HG03354 (cell line): ENCODE measurements around the gene SH3BGR.

Source experiments
- ATAC-seq: cut with Tn5 transposase; IDR thresholded peaks from one replicate; pipeline ENCODE4 v1.9.1; 2021; ENCODE audit warnings: mild to moderate bottlenecking; ENCODE audit not compliant: unreplicated experiment, poor library complexity, severe bottlenecking

Gene SH3BGR

DNA sequence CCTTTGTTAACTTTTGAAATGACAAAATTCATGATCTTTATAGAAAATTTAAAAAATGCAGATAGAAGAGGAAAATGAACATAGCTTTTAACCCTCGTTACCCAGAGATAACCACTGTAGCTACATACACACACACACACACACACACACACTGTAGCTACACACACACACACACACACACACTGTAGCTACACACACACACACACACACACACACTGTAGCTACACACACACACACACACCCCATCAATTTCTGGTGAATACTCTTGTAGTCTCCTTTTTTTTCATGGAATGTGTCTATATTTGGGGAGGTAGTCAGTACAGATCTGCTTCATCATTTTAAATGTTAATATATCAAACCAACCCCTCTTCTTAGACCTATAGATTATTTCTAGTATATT lies 58.5 kb downstream of the SH3BGR start:
- ATAC-seq, result no peak

- no peak for ATAC-seq
Observed at GRCh38 chr21:39511102-39511501, 59.3 kb downstream of the SH3BGR start.

- ATAC-seq, result no peak
Observed at GRCh38 chr21:39513735-39514134, 62.0 kb downstream of the SH3BGR start.

DNA sequence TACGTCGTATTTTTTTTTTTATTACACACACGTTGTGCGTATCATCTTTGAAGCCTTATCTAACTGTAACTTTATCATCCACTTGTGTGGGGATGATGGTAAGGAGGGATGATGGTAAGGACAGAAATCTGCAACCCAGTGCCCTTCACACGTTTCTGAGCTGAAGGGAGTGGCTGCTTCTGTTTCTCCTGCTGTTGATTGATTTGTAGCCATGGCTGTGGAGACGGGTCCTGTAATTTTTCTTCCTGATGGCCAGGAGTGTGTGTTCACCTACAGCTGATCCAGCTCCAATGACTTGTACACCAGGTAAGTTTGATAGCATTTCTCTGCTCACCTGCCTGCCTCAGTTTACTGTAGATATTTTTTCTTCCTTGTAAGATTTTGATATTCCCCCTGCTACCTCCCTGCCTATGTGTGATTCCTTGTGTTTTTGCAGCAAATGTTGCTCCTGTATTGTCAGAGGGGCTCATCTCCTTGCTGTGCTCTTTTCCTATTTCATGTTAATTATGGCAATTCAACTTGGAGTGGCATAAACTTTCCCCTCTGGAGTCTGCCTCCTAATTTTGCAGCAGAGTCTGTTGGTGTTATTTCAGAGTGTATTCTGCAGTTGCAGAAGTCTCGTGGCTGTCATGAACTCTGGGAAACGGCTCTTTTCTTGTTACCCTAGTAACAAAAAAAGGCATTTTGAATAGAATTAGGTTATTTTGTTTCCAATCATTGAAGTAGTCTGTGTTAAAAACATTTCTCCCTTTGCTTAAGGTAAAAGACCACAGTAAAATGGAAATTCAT lies 64.1 kb downstream of the SH3BGR start:
- ATAC-seq, result no peak

GRCh38 chr21:39518055-39518846 lies 66.5 kb downstream of the SH3BGR start:
- peak; percentile 83 for ATAC-seq

GRCh38 chr21:39518847-39519210 lies 67.1 kb downstream of the SH3BGR start:
- no peak for ATAC-seq

- ATAC-seq, result no peak
Observed at GRCh38 chr21:39519835-39520234, 68.1 kb downstream of the SH3BGR start.

GRCh38 chr21:39523399-39523798 lies 71.6 kb downstream of the SH3BGR start:
- no peak for ATAC-seq

DNA sequence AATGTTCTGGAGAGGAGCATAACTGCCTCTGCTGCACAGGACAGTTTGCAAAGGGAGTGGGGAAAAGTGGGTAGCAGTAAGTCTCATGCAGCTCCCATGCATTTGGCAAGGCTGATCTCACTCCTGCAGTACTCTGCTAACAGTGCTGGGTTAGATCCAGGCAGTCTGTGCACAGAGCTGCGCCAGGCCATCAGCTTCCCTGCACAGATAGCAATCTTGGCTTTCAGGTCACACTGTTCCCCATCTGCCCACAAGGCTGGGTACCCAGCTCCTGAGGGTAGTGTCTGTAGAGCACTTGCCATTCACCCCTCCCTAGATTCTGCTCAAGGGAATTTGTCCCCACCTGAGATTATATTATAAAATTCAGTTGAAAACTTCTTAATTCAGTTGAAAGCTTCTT lies 72.1 kb downstream of the SH3BGR start:
- no peak for ATAC-seq

- ATAC-seq, result no peak
Observed at GRCh38 chr21:39525129-39525528, 73.4 kb downstream of the SH3BGR start.

- ATAC-seq, result no peak
Observed at GRCh38 chr21:39525601-39526000, 73.8 kb downstream of the SH3BGR start.

- ATAC-seq, result no peak
Observed at GRCh38 chr21:39527067-39527595, 75.4 kb downstream of the SH3BGR start.

DNA sequence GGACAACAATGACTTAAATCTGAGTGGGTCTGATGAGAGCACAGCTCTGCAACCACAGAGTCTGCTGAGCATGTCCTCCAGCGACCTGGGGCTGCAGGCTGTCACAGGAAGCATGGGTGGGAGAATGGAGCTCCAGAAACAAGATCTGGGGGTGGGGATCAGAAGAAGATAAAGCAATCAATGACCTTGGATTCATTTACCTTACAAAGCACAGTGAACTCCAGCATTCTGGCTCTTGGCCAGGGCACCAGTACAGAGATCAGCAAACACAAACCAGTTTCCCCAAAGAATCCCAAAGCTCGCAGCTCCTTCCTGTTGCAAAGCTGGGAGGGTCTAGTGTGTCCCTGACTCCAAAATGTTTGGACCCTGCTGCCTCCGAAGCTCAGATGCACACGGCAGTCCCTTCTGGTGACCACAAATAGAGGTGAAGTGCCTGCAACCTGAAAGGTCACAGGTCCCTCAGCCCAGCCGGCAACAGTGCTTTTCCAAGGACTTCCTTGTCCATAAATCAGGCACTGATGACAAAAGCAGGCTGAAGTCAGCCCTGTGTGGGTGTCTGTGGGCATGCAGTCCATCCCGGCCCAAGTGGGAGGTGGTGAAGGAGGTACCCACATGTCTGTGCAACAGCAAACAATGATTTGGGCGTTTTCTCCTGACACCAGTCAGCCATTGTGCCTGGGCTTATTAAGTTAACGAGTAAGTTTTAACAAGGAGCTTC lies 76.1 kb downstream of the SH3BGR start:
- ATAC-seq, result no peak

- ATAC-seq, result no peak
Observed at GRCh38 chr21:39529026-39529425, 77.3 kb downstream of the SH3BGR start.

DNA sequence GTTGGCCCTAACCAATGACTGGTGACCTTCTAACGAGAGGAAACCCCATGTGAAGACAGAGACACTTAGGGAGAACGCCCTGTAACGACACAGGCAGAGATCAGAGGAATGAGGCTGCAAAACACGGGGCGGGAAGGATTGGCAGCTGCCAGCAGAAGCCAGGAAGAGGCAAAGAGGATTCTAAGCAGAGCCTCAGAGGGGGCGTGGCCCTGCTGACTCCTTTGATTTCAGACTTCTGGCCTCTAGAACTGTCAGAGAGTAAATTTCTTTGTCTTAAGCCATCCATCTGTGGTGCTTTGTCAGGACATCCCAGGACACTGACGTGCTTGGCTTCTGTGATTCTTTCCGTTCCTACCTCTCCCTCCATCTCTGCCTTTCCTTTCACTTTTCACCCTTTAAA lies 79.3 kb downstream of the SH3BGR start:
- ATAC-seq, result no peak

DNA sequence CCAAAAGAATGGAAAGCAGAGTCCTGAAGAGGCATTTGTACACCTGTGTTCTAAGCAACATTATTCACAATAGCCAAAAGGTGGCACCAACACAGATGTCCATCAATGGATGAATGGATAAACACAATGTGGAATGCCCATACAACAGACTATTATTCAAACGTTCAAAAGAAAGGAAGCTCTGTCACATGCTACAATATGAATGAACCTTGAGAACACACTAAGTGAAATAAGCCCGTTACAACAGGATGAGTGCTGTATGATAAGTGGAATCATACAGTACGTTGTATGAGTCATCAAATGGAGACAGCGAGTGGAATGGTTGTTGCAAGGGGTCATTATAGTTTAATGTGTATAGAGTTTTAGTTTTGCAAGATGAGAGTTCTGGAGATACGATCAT lies 80.1 kb downstream of the SH3BGR start:
- ATAC-seq, result no peak

DNA sequence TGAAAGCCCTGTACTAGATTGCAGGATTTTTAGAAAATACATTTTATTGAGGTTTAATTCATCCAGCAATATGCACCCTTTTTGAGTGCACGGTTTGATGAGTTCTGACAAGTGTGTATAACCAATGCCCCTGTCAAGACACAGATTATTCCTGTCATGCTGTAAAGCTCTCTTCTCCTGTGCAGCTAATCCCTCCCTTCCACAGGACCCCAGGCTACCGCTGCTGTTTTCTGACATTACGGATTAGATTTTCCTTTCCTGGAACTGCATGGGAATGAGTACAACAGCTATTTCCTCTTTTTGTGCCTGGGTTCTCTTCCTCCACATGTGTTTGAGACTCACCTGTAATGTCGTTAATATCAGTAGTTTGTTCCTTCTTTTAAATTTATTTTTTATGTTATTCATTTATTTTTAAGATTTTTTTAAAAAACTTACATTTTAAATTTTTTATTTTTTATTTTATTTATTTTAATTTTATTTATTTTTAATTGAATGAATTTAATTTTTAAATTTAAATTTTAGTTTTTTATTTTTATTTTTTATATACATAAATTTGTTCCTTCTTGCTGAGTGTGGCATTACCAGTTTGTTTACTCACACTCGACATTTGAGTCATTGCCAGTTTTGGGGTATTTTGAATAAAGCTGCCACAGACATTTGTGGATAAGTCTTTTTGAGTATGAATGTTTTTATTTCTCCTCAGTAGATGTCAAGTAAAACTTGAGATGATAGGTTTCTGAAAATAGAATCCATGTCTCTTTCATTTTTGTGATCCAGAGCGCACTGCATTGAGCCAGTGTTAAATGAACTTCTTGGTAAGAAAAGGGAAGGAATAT lies 82.0 kb downstream of the SH3BGR start:
- ATAC-seq, result no peak

GRCh38 chr21:39535646-39536437 lies 84.1 kb downstream of the SH3BGR start:
- ATAC-seq, result no peak

DNA sequence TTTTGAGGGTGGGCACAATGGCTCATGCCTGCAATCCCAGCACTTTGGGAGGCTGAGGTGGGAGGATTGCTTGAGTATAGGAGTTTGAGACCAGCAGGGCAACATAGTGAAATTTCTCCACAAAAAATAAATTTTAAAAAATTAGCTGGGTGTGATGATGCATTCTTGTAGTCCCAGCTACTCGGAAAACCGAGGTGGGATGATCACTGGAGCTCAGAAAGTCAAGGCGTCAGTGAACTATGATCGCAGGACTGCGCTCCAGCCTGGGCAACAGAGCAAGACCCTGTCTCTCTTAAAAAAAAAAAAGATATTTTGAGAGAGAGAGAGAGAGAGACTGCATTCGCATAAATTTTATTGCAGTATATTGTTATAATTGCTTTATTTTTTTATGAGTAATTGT lies 85.1 kb downstream of the SH3BGR start:
- no peak for ATAC-seq
